Measurements from ENCODE around the gene CA6.
"Not testable (repeated sequence)": the region's sequence is repeated elsewhere in the genome, so short reads cannot be mapped to it uniquely, and the experiment has no call there.

CA6 gene

GRCh38 chr1:8914466-8914865 is 31.2 kb upstream of the CA6 start:
- Histone ChIP-seq H3K4me2 (ENCODE audit: low read depth, low read length, poor library complexity, severe bottlenecking) (no peak overlapping the region), H3F3A (ENCODE audit: insufficient read depth) (no peaks in the 10 kb centered on the region), H4K20me1 (ENCODE audit: low read depth, low read length) (no peaks in the 10 kb centered on the region), H3K4me3 (ENCODE audit: insufficient read depth, low read length, poor library complexity, severe bottlenecking) (no peak overlapping the region), H3K9me2 (replicated peaks; ENCODE audit: insufficient read depth, low read length) (no peaks in the 10 kb centered on the region), H3K9ac (ENCODE audit: low read length) (no peak overlapping the region), H3K9me3 (ENCODE audit: insufficient read depth, low read length) (no peaks in the 10 kb centered on the region), H3K27me3 (ENCODE audit: low read length) (no peaks in the 10 kb centered on the region), H3K27ac (ENCODE audit: low read depth, low read length) (no peak overlapping the region), H2AFZ (ENCODE audit: low read depth, low read length, severe bottlenecking) (no peak overlapping the region), H3K36me3 (ENCODE audit: low read length) (no peaks in the 10 kb centered on the region), H3K79me2 (ENCODE audit: insufficient read depth, low read length) (no peaks in the 10 kb centered on the region)
- TF ChIP-seq CTCF (IDR thresholded peaks at IDR 0.05; ENCODE audit: insufficient read depth, low read length, poor library complexity, severe bottlenecking) (no peak), EZH2phosphoT487 (conservative IDR thresholded peaks at IDR 0.05; ENCODE audit: low read length) (no peak)

GRCh38 chr1:8915446-8915845 is 30.2 kb upstream of the CA6 start:
- H3K9me2 ChIP-seq (replicated peaks; ENCODE audit: insufficient read depth, low read length), result no peaks in the 10 kb centered on the region
- H3K9me3 ChIP-seq (ENCODE audit: insufficient read depth, low read length), result no peaks in the 10 kb centered on the region
- TF ChIP-seq CTCF (IDR thresholded peaks at IDR 0.05; ENCODE audit: insufficient read depth, low read length, poor library complexity, severe bottlenecking) (no peak), EZH2phosphoT487 (conservative IDR thresholded peaks at IDR 0.05; ENCODE audit: low read length) (no peak)
- H3K36me3 ChIP-seq (ENCODE audit: low read length), result no peaks in the 10 kb centered on the region
- no peaks in the 10 kb centered on the region for H3K27me3 ChIP-seq (ENCODE audit: low read length)
- no peak overlapping the region for H2AFZ ChIP-seq (ENCODE audit: low read depth, low read length, severe bottlenecking)
- H4K20me1 ChIP-seq (ENCODE audit: low read depth, low read length), result no peaks in the 10 kb centered on the region
- H3K79me2 ChIP-seq (ENCODE audit: insufficient read depth, low read length), result no peaks in the 10 kb centered on the region
- no peak overlapping the region for H3K4me3 ChIP-seq (ENCODE audit: insufficient read depth, low read length, poor library complexity, severe bottlenecking)
- H3K9ac ChIP-seq (ENCODE audit: low read length), result no peak overlapping the region
- no peak overlapping the region for H3K4me2 ChIP-seq (ENCODE audit: low read depth, low read length, poor library complexity, severe bottlenecking)
- no peaks in the 10 kb centered on the region for H3F3A ChIP-seq (ENCODE audit: insufficient read depth)
- H3K27ac ChIP-seq (ENCODE audit: low read depth, low read length), result no peak overlapping the region

- H2AFZ ChIP-seq (ENCODE audit: low read depth, low read length, severe bottlenecking); H3K9ac ChIP-seq (ENCODE audit: low read length); H3K79me2 ChIP-seq (ENCODE audit: insufficient read depth, low read length); H3K4me3 ChIP-seq (ENCODE audit: insufficient read depth, low read length, poor library complexity, severe bottlenecking); H3F3A ChIP-seq (ENCODE audit: insufficient read depth); H4K20me1 ChIP-seq (ENCODE audit: low read depth, low read length); H3K27me3 ChIP-seq (ENCODE audit: low read length); H3K9me3 ChIP-seq (ENCODE audit: insufficient read depth, low read length); H3K36me3 ChIP-seq (ENCODE audit: low read length); H3K27ac ChIP-seq (ENCODE audit: low read depth, low read length); H3K4me2 ChIP-seq (ENCODE audit: low read depth, low read length, poor library complexity, severe bottlenecking); H3K9me2 ChIP-seq (replicated peaks; ENCODE audit: insufficient read depth, low read length): not testable (repeated sequence)
These were observed 28.1 kb upstream of the CA6 start for GRCh38 chr1:8917536-8917935.

GRCh38 chr1:8922962-8923361 is 22.7 kb upstream of the CA6 start:
- no peak overlapping the region for H2AFZ ChIP-seq (ENCODE audit: low read depth, low read length, severe bottlenecking)
- H3K9ac ChIP-seq (ENCODE audit: low read length), result no peak overlapping the region
- no peaks in the 10 kb centered on the region for H3K9me3 ChIP-seq (ENCODE audit: insufficient read depth, low read length)
- H4K20me1 ChIP-seq (ENCODE audit: low read depth, low read length), result no peaks in the 10 kb centered on the region
- no peaks in the 10 kb centered on the region for H3K36me3 ChIP-seq (ENCODE audit: low read length)
- no peaks in the 10 kb centered on the region for H3K9me2 ChIP-seq (replicated peaks; ENCODE audit: insufficient read depth, low read length)
- H3K4me3 ChIP-seq (ENCODE audit: insufficient read depth, low read length, poor library complexity, severe bottlenecking), result no peak overlapping the region
- no peak overlapping the region for H3K4me2 ChIP-seq (ENCODE audit: low read depth, low read length, poor library complexity, severe bottlenecking)
- no peaks in the 10 kb centered on the region for H3K27me3 ChIP-seq (ENCODE audit: low read length)
- H3F3A ChIP-seq (ENCODE audit: insufficient read depth), result no peaks in the 10 kb centered on the region
- no peaks in the 10 kb centered on the region for H3K79me2 ChIP-seq (ENCODE audit: insufficient read depth, low read length)
- no peak overlapping the region for H3K27ac ChIP-seq (ENCODE audit: low read depth, low read length)
- TF ChIP-seq CTCF (IDR thresholded peaks at IDR 0.05; ENCODE audit: insufficient read depth, low read length, poor library complexity, severe bottlenecking) (no peak), EZH2phosphoT487 (conservative IDR thresholded peaks at IDR 0.05; ENCODE audit: low read length) (no peak)
